GM19438 (cell line): ENCODE data around the gene XYLT1.

Experiments used
- ATAC-seq: cut with Tn5 transposase; IDR thresholded peaks from one replicate; pipeline ENCODE4 v1.9.1; 2021; ENCODE audit warnings: low read depth; ENCODE audit not compliant: unreplicated experiment

XYLT1 gene

GRCh38 chr16:17377360-17378324 is 93.1 kb downstream of the XYLT1 start:
- ATAC-seq, result no peak

GRCh38 chr16:17375461-17376304 is 95.1 kb downstream of the XYLT1 start:
- no peak for ATAC-seq

DNA sequence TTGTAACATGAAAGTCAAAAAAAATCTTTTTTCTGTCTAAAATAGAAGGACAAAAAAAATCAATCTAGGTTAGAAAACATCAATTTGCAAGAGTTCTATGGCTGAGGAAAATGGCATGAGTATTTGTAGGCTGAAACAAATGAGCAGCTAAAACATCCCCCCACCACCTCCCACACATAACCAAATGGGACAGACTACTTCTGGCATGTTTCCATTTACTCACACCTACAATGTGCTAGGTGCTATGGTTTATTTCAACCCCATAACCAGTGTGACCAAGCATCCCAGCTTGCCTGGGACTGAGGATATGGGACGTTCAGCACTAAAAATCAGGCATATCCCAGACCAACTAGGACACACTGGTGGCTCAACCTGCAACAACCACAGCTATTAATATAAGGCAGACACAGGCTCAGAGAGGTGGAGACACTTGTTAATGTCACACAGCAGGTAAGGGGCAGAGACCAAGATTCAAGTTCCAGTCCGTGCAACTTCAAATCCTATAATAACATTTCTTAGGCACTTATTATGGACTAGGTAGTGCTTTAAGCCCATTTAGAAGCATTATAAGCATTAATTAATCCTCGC is 96.0 kb downstream of the XYLT1 start:
- no peak for ATAC-seq

DNA sequence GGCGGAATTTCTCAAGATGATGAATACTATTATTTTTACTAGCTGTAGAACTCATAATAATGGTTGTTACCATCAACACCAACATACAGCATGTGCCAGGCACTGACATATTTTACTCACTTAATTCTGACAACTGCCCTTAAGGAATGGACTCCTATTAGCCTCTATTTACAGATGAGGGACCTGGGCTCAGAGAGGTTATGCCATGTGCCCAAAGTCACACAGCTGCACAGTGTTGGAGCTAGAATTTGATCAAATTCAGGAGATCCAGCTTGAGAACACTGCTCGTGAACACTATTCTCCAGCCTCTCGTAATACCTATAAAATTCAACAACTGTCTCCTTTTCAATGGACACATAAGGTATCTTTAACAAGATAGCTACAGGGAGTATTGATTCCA is 97.2 kb downstream of the XYLT1 start:
- ATAC-seq, result no peak

DNA sequence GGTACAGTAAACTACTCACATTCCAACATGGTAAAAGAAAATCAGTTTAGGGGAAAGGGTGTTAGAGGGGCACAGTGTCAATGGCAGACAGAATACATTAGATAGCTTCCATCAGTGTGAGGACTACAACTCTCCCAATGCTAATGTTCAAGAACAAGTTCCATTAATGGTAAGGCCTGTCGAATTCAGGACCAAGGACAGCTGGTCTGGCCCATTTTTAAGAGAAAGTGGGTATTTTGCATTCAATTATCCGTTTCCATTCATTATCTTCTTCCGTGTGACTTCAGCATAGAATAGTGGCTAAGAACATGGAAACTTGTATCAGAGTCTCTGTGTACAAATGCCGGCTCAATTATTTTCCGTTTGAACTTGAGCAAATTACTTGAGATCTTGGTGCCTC is 98.4 kb downstream of the XYLT1 start:
- no peak for ATAC-seq

- ATAC-seq, result no peak
Observed at GRCh38 chr16:17371299-17371698, 99.5 kb downstream of the XYLT1 start.

DNA sequence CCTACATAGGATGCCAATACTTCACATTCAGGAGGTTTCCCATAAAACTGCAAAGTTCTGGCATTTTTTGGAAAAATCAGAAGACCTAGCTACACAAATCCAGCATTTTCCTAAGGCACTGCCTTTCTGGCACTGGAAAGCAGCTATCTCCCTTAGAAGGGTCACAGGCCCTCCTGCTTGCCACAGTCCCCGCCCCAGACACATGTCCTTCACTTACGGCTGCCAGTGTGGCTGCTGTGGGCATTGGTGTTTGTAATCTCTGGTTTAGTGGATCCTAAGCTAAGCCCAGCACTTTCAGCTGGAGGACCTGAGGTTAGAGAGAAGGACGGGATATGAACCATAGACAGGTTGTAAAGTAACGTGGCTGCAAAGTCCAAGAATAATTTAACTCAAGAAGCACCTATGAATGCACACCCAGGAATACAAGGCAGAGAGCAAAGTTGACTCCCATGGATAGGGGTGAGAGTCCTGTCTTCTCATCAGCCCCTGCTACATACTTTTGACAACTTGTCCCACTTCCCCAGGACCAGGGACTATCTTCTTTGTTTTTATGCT is 100.0 kb downstream of the XYLT1 start:
- no peak for ATAC-seq

GRCh38 chr16:17370223-17370707 is 100.5 kb downstream of the XYLT1 start:
- ATAC-seq, result no peak

GRCh38 chr16:17369421-17370222 is 101.1 kb downstream of the XYLT1 start:
- no peak for ATAC-seq

GRCh38 chr16:17368951-17369350 is 101.8 kb downstream of the XYLT1 start:
- ATAC-seq, result no peak

GRCh38 chr16:17368446-17368845 is 102.3 kb downstream of the XYLT1 start:
- no peak for ATAC-seq

DNA sequence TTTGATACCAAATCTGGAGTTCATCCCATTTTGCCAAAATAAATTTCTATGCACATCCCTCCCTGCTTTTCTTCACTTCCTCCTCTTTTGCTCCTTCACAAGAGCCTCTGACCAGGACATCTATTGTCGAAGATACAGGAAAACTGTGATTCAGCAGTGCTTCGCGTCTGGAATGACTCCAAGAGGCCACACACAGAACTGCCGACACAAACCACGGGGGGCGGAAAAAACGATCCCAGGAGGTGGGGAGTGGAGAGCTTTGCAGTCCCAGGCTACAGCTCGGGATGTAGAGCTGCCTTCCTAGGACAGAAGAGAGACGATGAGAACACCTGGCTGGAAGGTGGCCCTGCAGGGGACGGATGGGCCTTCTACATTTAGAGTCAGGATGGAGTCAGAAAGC is 102.8 kb downstream of the XYLT1 start:
- no peak for ATAC-seq

GRCh38 chr16:17367036-17367435 is 103.7 kb downstream of the XYLT1 start:
- ATAC-seq, result no peak

- no peak for ATAC-seq
Observed at GRCh38 chr16:17366299-17366961, 104.3 kb downstream of the XYLT1 start.

- no peak for ATAC-seq
Observed at GRCh38 chr16:17365591-17366298, 105.0 kb downstream of the XYLT1 start.

GRCh38 chr16:17365211-17365541 is 105.6 kb downstream of the XYLT1 start:
- no peak for ATAC-seq

GRCh38 chr16:17364319-17365210 is 106.2 kb downstream of the XYLT1 start:
- no peak for ATAC-seq

- ATAC-seq, result no peak
Observed at GRCh38 chr16:17362946-17363345, 107.8 kb downstream of the XYLT1 start.
